Stomach (tissue), 9 donors: ENCODE measurements around the gene CCDC91. TPM values are rescaled to one million over a fixed set of nuclear protein-coding genes. Genes with fewer than 3 reads are reported as not detected.

ENCODE experiments used
- DNase-seq, 2 donors: peaks; one replicate each; pipeline versions ENCODE4 v3.0.0 to v3.0.0-alpha.2; 2013 to 2019
- H3K27ac ChIP-seq, 5 donors: fragments of 200-600 bp in 4 of 5; sonication (generic) in 4 of 5; one replicate each; pipeline ENCODE4 v1.5.1; 2013 to 2019; ENCODE audit warnings: mild to moderate bottlenecking in 1 of 5, moderate library complexity in 1 of 5
- H3K27me3 ChIP-seq, 3 donors: fragments of 200-600 bp; sonication (generic); one replicate each; pipeline ENCODE4 v1.5.1; 2017 to 2019; ENCODE audit warnings: mixed run types in 1 of 3
- H3K36me3 ChIP-seq, 4 donors: fragments of 200-600 bp; sonication (generic); 1 replicate in 3 of 4; 2 replicates in 1 of 4; pipeline ENCODE4 v1.5.1; 2016 to 2019
- H3K4me1 ChIP-seq, 4 donors: fragments of 200-600 bp; sonication (generic); one replicate each; pipeline ENCODE4 v1.5.1; 2016 to 2019
- H3K4me3 ChIP-seq, 4 donors: fragments of 200-600 bp; sonication (generic) in 3 of 4; one replicate each; pipeline ENCODE4 v1.5.1; 2016 to 2019; ENCODE audit warnings: mild to moderate bottlenecking in 1 of 4
- H3K9me3 ChIP-seq, 4 donors: fragments of 200-600 bp; sonication (generic); one replicate each; pipeline ENCODE4 v1.5.1; 2016 to 2019
- EP300 ChIP-seq: sonication (generic); formaldehyde crosslinking; IDR thresholded peaks from one replicate; pipeline ENCODE4 v1.6.1; 2017; ENCODE audit warnings: antibody characterized with exemption
- POLR2A ChIP-seq, 4 donors: fragments of 450-650 bp; IDR thresholded peaks; one replicate each; pipeline ENCODE4 v1.6.1; 2016; ENCODE audit warnings: antibody characterized with exemption in 4 of 4, control low read depth in 2 of 4, mild to moderate bottlenecking in 1 of 4, moderate library complexity in 1 of 4
- POLR2AphosphoS5 ChIP-seq, 3 donors: sonication (generic); formaldehyde crosslinking; IDR thresholded peaks; one replicate each; pipeline ENCODE4 v1.6.1; 2016; ENCODE audit warnings: antibody characterized with exemption in 3 of 3
- WGBS, 5 donors: extraction: QIAGEN DNeasy Blood & Tissue Kit in 3 of 5; methylation state at CpG; one replicate each; pipeline versions ENCODE4 v1.1.5 to v1.1.7; 2013 to 2018; 5-methylcytosine and 5-hydroxymethylcytosine counted together
- intact Hi-C: fragments of 100-400 bp; cut with DNase I; formaldehyde crosslinking; loops from one replicate; pipeline ENCODE4 v1.15.1; 2023; ENCODE audit warnings: low total_unique reads
- polyA plus RNA-seq, 3 donors: library from polyadenylated mRNA; stranded (reverse); fragments of 200-250 nt; gene quantifications; one replicate each; pipeline ENCODE4 v1.2.3, GENCODE V29; 2013
- total RNA-seq, 5 donors: library from RNA; depleted of rRNA; stranded (reverse); fragments of >200 nt; gene quantifications; one replicate each; pipeline versions ENCODE4 v1.1.0 to v1.2.3, GENCODE V29; 2014 to 2016
- TF ChIP-seq, protein P1 (sequence below), 7 experiments: fragments of 450-650 bp in 4 of 7; fragments of 200-600 bp in 3 of 7; sonication (generic) in 3 of 7; IDR thresholded peaks; one replicate each; pipeline ENCODE4 v1.5.1; 2016 to 2019; ENCODE audit warnings: antibody characterized with exemption in 7 of 7, control low read depth in 2 of 7, mild to moderate bottlenecking in 1 of 7
- donor health status: healthy with polysubstance abuse.
- donor health status: Bipolar disorder and iron deficiency.
- donor health status: healthy.

The CCDC91 gene
- total and polyA plus RNA-seq, 8 donors, result 9.9 to 69.6 (median 34.4) TPM

DNA sequence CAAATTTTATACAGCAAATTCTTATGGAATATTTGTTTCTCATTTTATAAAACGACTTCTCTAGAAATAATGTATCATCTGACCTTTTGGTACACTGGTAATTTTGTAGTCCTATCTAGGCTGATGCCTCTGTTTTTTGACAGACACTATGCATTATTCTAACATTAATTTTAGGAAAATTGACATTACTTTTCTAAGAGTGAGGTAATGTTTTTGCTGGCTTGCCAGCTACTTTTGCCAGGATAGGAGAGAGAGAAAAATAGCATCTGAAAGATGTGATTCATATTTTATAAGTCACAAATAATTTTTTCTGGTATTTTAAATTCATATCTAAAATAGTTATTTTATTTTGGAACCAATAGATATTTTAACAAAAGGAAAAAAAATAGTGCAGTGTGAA is 153.5 kb downstream of the CCDC91 start:
- intact Hi-C loops, result no loop called here
- no peak for TF ChIP-seq POLR2AphosphoS5 (IDR thresholded peaks at IDR 0.05)
- no peak for DNase-seq
- H3K27me3 ChIP-seq, result no peaks in the 10 kb centered on the region
- 72 to 96% (median 83%) methylated on average over 1 of the region's 1 CpG for WGBS, 5 donors
- no peaks in the 10 kb centered on the region for H3K4me1 ChIP-seq
- H3K9me3 ChIP-seq, result no peaks in the 10 kb centered on the region
- peaks cover 0 to 5% (median 0%) of the 10 kb centered on the region in 4 donors for H3K36me3 ChIP-seq
- no peak overlapping the region for H3K27ac ChIP-seq
- H3K4me3 ChIP-seq, result no peak overlapping the region

DNA sequence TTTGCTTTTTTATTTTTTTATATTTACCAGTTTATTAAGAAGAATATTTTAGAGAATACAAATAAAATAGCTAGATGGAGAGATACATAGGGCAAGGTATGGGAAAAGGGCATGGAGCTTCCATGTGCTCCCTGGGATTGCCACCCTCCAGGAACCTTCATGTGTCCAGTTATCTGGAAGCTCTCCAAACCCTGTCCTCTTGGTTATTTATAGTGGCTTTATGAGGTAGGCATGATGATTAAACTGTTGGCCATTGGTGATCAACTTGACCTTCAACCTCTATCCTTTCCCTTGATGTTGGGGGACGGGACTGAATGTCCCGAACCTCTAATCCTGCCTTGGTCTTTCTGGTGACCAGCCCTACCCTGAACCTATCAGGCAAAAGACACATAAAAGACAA is 156.3 kb downstream of the CCDC91 start:
- H3K27ac ChIP-seq, result no peak overlapping the region
- TF ChIP-seq EP300 (no peak), POLR2A (IDR thresholded peaks at IDR 0.05) (no peak), POLR2AphosphoS5 (IDR thresholded peaks at IDR 0.05) (no peak)
- TF ChIP-seq, protein P1, sequence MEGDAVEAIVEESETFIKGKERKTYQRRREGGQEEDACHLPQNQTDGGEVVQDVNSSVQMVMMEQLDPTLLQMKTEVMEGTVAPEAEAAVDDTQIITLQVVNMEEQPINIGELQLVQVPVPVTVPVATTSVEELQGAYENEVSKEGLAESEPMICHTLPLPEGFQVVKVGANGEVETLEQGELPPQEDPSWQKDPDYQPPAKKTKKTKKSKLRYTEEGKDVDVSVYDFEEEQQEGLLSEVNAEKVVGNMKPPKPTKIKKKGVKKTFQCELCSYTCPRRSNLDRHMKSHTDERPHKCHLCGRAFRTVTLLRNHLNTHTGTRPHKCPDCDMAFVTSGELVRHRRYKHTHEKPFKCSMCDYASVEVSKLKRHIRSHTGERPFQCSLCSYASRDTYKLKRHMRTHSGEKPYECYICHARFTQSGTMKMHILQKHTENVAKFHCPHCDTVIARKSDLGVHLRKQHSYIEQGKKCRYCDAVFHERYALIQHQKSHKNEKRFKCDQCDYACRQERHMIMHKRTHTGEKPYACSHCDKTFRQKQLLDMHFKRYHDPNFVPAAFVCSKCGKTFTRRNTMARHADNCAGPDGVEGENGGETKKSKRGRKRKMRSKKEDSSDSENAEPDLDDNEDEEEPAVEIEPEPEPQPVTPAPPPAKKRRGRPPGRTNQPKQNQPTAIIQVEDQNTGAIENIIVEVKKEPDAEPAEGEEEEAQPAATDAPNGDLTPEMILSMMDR (IDR thresholded peaks at IDR 0.05), result no peak
- intact Hi-C loops, result no loop called here
- H3K4me1 ChIP-seq, result no peaks in the 10 kb centered on the region
- no peaks in the 10 kb centered on the region for H3K9me3 ChIP-seq
- WGBS, 5 donors, result 98 to 100% (median 98%) methylated on average over 2 of the region's 2 CpGs
- DNase-seq, result no peak
- H3K27me3 ChIP-seq, result no peaks in the 10 kb centered on the region
- no peak overlapping the region for H3K4me3 ChIP-seq
- peaks cover 0 to 12% (median 0%) of the 10 kb centered on the region in 4 donors for H3K36me3 ChIP-seq

GRCh38 chr12:28349196-28349595 is 158.9 kb downstream of the CCDC91 start:
- no peak overlapping the region for H3K4me3 ChIP-seq
- 90 to 99% (median 96%) methylated on average over 2 of the region's 2 CpGs for WGBS, 5 donors
- no peak for DNase-seq
- H3K27me3 ChIP-seq, result no peaks in the 10 kb centered on the region
- TF ChIP-seq, protein P1 (IDR thresholded peaks at IDR 0.05), result no peak
- TF ChIP-seq POLR2AphosphoS5 (IDR thresholded peaks at IDR 0.05) (no peak), POLR2A (IDR thresholded peaks at IDR 0.05) (no peak), EP300 (no peak)
- H3K4me1 ChIP-seq, result no peaks in the 10 kb centered on the region
- peaks cover 0 to 8% (median 3%) of the 10 kb centered on the region in 4 donors for H3K9me3 ChIP-seq
- intact Hi-C loops, result no loop called here
- H3K36me3 ChIP-seq, result peaks cover 0 to 25% (median 5%) of the 10 kb centered on the region in 4 donors
- H3K27ac ChIP-seq, result no peak overlapping the region

DNA sequence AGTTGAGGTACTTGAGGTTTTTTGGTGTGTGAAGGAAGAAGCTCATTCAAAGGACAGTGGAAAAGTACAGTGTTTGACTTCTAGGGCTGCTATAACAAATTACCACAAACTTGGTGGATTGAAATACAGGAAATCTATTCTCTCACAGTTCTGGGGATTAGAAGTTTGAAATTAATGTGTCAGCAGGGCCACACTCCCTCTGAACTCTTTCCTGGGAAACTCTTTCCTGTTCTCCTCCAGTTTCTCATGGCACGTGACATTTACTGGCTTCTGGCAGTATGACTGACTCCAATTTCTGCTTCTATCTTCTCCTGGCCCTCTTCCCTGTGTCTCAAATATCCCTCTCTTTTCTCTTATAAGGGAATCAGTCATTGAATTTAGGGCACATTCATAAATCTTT is 160.2 kb downstream of the CCDC91 start:
- TF ChIP-seq EP300, result no peak
- TF ChIP-seq, protein P1 (IDR thresholded peaks at IDR 0.05), result no peak
- no peak for TF ChIP-seq POLR2A (IDR thresholded peaks at IDR 0.05)
- no peak for TF ChIP-seq POLR2AphosphoS5 (IDR thresholded peaks at IDR 0.05)

GRCh38 chr12:28351414-28351813 is 161.2 kb downstream of the CCDC91 start:
- peaks cover 0 to 25% (median 5%) of the 10 kb centered on the region in 4 donors for H3K36me3 ChIP-seq
- TF ChIP-seq, protein P1 (IDR thresholded peaks at IDR 0.05), result no peak
- no peak for TF ChIP-seq EP300
- no peak for TF ChIP-seq POLR2AphosphoS5 (IDR thresholded peaks at IDR 0.05)
- TF ChIP-seq POLR2A (IDR thresholded peaks at IDR 0.05), result no peak
- H3K4me3 ChIP-seq, result no peak overlapping the region
- WGBS, 5 donors, result 86 to 94% (median 90%) methylated on average over 2 of the region's 2 CpGs
- no peak overlapping the region for H3K27ac ChIP-seq
- intact Hi-C loops, result no loop called here
- H3K4me1 ChIP-seq, result no peaks in the 10 kb centered on the region
- H3K27me3 ChIP-seq, result no peaks in the 10 kb centered on the region
- H3K9me3 ChIP-seq, result peaks cover 0 to 8% (median 3%) of the 10 kb centered on the region in 4 donors
- DNase-seq, result no peak

More for the DNA sequence above, 160.2 kb downstream of the CCDC91 start:
- H3K27ac ChIP-seq, result no peak overlapping the region
- H3K27me3 ChIP-seq, result no peaks in the 10 kb centered on the region
- H3K4me3 ChIP-seq, result no peak overlapping the region
- DNase-seq, result no peak
- peaks cover 0 to 8% (median 3%) of the 10 kb centered on the region in 4 donors for H3K9me3 ChIP-seq
- intact Hi-C loops, result no loop called here
- H3K36me3 ChIP-seq, result peaks cover 0 to 25% (median 5%) of the 10 kb centered on the region in 4 donors
- no peaks in the 10 kb centered on the region for H3K4me1 ChIP-seq
- 60 to 89% (median 79%) methylated on average over 1 of the region's 1 CpG for WGBS, 5 donors
